SHP77 (cell line): ENCODE results near the gene GRAMD1A.
"Not testable (repeated sequence)": the region's sequence is repeated elsewhere in the genome, so short reads cannot be mapped to it uniquely, and the experiment has no call there.

Experiments used
- DNase-seq, 2 experiments: peaks; one replicate each; lab custom pipeline; 2025; lab: John Stamatoyannopoulos, UW

The GRAMD1A gene

DNA sequence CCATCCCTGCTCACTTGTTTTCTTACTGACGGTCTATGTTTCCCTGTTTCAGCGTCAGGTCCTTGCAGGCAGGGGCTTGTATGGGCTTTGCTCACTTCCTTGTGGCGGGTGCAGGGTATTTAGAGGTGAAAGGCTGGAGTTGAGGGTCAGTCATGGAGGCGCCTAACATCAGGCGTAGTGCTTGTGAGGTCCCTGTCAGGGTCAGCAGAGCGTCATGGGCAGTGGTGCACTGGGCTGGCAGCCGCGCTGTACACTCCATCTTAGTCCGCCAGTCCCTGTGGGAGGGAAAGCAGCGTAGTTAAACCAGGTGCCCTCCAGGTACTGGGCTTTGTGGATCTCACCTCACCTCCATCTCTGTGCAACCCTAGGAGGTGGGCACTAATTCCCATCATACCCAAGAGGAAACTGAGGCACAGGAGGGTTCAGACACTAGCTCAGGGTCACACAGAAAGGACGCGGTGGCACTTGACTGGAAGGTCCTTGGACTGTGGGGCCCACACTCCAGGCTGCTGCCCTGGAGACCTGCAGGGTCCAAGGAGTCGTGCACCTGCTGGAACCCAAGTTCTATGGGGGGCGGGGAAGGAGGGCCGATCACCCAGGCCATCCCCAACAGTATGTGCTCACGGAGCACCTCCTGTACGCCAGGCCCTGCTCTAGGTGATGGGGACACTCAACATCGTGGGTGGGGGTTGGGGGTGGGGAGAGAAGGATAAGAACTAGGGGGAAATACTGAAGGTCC lies 4.6 kb downstream of the GRAMD1A start:
- no peak for DNase-seq

- DNase-seq, result no peak
These were observed 5.3 kb downstream of the GRAMD1A start for GRCh38 chr19:35005256-35005977.

- not testable (repeated sequence) for DNase-seq
These were observed 5.9 kb downstream of the GRAMD1A start for GRCh38 chr19:35006007-35006341.

DNA sequence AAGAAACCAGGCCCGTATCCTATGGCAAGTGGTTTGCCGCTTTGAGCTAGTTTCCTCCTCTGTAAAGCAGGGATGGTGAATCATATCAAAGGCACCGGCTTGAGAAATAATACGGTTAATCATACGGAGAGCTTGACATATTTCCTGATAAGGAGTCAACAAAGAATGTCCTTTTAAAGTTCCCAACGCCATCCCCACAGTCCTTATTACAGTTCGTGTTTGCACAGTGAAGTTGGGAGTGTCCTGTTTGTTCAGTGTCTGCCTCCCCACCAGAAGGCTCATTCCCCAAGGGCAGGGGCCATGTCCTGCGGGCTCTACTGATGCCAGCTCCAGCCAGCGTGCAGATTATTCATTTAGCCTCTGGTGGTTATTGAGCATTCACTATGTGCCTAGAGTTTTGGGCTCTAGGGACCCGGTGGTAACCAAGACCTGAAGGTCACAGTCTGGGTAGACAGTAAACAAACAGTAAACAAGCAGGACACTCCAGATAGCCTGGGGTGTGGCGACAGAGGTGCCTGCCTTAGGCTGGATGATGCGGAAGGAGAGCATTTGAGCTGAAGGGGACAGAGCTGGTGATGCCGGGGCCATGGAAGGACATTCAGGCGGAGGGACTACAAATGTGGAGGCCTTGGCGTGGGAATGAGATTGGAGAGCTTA lies 6.3 kb downstream of the GRAMD1A start:
- DNase-seq, result no peak

DNA sequence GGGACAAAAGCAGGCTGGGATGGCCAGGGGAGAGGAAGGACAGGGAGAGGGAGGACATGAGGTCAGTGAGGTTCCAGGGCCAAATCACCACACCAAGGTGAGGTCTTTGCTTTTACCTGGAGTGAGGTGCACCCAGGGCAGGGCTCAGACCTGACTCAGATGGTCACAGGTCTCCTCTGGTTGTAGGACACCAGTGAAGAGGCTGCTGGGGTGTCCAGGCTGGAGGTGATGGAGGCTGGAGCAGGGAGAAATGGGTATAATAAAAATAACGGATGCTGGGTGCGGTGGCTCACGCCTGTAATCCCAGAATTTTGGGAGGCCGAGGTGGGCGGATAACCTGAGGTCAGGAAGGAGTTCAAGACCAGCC lies 6.9 kb downstream of the GRAMD1A start:
- no peak for DNase-seq

DNA sequence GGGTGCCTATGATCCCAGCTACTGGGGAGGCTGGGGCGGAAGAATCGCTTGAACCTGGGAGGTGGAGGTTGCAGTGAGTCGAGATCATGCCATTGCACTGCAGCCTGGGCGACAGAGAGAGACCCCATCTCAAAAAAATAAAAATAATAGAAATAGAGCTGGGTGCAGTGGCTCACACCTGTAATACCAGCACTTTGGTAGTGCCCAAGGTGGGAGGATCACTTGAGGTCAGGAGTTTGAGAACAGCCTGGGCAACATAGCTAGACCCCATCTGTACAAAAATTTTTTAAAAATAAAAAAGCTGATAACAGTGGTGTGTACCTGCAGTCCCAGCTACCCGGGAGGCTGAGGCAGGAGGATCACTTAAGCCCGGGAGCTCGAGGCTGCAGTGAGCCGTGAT lies 7.3 kb downstream of the GRAMD1A start:
- not testable (repeated sequence) for DNase-seq

DNA sequence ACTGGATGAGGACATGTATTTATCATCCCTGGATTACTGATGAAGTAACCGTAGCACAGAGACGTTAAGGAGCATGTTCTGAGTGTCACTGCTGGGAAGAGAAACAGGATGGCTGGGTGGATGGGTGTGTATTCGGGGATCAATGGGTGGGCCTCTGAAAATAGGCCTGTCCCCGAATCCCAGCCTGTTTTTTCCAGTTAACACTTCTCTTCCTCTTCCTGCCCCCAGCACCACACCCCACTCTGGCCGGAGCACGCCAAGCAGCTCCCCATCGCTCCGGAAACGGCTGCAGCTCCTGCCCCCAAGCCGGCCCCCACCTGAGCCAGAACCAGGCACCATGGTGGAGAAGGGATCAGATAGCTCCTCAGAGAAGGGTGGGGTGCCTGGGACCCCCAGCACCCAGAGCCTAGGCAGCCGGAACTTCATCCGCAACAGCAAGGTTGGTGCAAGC lies 8.8 kb downstream of the GRAMD1A start:
- DNase-seq, result no peak

GRCh38 chr19:35009424-35010415 lies 9.6 kb downstream of the GRAMD1A start:
- DNase-seq, result no peak

DNA sequence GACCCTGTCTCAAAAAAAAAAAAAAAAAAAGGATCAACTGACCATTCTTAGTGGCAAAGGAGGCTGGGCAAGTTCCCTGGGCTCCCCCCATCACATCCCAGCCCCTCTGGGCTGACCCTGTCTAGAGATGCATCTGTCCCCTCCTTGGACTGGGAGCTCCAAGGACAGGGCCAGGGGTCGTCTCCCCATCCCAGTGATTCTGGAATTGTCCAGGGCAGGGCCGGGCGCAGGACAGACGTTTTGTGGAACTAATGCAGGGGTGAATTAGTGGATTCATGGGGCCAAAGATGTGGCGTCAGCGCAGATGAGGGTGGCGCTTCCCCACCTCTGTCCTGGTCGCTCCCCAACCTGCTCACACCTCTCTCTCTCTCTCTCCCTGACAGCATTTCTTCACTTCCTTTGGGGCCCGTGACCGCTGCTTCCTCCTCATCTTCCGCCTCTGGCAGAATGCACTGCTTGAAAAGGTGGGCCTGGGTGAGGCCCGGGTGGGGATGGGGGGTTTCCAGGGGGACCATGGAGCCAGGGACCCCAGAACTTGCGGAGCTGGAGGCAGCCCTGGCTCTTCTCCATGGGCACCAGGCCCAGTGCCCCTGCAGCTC lies 11.1 kb downstream of the GRAMD1A start:
- no peak for DNase-seq

DNA sequence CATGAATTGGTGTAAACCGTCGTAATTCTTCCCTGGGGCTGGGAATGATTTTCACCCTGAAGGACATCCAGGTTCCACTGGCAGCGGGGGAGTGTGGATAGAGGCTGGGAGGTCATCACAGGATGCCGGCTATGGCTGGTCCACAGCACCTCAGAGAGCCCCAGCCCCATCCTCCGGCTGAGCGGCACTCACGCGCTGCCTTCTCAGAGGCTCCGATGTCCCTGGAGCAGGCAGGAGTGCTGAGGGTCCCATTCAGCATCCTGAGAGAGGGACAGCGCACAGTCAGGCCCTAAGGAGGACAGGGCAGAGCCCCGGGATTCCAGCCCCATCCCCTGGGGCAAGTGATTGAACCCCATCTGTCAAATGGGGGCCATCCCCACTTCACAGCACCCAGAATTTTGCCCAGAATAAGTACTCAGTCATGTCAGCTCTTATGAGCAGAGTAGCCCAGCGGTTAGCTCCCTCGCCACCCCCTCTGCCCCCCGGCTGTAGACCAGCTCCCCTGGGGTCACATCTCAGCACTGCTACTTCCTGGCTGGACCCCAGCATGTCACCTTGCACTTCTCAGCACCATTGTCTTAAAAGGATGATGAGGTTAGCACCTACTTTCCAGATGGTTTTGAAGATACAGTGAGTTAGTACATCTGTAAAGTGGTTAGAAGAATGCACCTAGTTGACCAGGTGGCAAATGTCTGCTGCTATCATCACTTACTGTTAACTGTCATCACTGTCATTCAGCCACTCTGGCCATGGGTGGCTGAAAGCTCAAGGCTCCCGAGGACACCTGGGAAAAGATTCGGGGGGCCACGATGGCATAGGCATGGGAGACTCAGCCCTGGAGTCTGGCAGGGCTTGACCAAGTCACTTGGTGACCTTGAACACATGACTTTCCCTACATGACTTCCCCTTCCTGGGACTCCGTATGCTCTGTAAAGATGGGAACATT lies 11.9 kb downstream of the GRAMD1A start:
- DNase-seq, result no peak

GRCh38 chr19:35013041-35013819 lies 13.1 kb downstream of the GRAMD1A start:
- peak in 1 of 2 experiments; percentile 13 for DNase-seq

- DNase-seq, result no peak
These were observed 14.0 kb downstream of the GRAMD1A start for GRCh38 chr19:35013820-35014754.

- DNase-seq, result not testable (repeated sequence)
These were observed 14.7 kb downstream of the GRAMD1A start for GRCh38 chr19:35014774-35015173.

DNA sequence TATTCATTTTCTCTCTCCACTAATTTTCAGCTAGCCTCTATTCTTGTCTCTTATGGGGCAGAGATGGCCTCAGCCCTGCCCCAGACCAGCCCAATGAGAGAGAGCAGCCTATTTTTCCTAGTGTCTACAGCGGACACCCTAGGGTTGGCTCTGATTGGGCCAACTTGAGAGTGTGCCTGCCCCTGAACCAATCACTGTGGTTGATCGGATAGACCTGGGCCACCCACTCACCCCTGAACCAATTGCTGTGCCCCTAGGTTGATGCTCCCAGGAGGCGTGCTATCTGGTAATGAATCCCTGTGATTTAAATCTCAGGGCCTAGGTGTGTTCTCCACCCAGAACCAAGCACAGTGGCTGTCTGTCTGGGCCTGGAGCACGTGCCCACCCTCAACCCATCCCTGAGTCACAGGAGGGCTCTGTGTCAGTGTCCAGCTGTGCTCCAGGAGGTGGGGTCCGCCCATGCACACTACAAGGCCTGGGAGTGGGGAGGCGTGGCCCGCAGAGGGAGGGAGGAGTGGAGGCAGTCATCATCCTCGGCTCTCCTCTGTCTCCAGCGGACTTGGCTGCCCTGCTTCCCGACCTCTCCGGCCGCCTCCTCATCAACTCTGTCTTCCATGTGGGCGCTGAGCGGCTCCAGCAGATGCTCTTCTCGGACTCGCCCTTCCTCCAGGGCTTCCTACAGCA lies 15.3 kb downstream of the GRAMD1A start:
- no peak for DNase-seq

GRCh38 chr19:35015954-35016351 lies 15.8 kb downstream of the GRAMD1A start:
- no peak for DNase-seq

DNA sequence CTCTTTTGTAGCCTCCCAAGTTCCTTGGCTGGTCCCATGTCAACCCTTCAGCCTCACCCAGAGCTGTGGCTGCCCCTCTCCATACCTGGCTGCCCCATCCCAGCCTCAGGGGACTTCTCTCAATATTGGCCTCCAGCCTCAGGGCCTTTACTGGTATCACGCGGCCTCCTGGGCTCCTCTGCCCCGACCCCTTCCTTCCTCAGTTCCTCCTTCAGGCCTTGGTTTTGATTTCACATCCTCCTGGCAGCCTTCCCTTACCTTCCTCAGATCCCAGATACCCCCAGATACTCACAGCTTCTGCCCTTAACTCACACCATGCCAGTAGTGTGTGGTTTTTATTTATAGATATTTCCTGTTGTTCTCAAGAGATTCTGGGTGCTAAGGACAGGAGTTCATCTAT lies 17.4 kb downstream of the GRAMD1A start:
- DNase-seq, result no peak

DNA sequence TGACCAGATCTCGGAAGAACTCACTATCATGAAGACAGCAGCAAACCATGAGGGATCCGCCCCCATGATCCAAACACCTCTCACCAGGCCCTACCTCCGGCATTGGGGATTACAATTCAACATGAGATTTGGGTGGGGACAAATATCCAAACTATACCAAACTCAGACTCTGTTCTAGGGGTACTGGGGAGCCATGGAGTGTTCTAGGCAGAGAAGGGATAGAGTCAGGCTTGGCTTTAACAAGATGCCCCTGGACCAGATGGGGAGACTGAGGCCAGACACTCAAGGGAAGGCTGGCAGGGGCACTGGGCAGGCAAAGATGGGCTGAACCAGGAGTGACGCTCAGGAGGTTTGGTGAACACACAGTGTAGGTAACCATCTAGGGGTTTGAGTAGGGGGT lies 18.3 kb downstream of the GRAMD1A start:
- no peak for DNase-seq

DNA sequence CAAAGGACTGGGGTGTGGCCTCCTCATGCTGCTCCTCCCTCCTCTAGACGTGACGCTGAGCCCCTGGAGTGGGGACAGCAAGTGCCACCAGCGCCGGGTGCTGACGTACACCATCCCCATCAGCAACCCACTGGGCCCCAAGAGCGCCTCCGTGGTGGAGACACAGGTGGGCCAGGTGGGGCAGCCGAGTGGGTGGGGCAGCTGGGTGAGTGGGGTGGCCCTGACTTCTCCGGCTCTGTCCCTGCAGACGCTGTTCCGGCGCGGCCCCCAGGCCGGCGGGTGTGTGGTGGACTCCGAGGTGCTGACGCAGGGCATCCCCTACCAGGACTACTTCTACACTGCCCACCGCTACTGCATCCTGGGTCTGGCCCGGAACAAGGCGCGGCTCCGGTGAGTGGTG lies 19.0 kb downstream of the GRAMD1A start:
- no peak for DNase-seq
